ENCODE results near the gene NNAT.

NNAT gene

DNA sequence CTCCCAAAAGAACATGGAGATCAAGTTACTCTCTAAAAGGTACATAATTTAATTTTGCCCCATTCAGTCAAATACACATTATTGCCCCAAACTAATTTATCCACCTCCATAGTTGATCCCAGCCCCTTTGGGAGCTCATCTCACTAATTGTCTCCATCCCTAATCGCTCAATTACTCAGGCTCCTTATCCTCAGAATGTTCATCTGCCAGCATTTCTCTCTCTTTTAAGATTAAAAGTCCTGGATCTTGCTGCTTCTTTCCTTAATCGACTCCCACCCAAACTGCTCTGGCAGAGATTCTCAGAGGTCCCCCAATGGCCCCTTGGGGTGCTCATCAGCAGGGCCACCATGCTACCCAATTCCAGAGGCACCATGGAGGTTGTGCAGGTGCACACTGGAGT lies 18.4 kb upstream of the NNAT start:
- H3K27ac ChIP-seq, result no peak overlapping the region
- TF ChIP-seq, protein P1, sequence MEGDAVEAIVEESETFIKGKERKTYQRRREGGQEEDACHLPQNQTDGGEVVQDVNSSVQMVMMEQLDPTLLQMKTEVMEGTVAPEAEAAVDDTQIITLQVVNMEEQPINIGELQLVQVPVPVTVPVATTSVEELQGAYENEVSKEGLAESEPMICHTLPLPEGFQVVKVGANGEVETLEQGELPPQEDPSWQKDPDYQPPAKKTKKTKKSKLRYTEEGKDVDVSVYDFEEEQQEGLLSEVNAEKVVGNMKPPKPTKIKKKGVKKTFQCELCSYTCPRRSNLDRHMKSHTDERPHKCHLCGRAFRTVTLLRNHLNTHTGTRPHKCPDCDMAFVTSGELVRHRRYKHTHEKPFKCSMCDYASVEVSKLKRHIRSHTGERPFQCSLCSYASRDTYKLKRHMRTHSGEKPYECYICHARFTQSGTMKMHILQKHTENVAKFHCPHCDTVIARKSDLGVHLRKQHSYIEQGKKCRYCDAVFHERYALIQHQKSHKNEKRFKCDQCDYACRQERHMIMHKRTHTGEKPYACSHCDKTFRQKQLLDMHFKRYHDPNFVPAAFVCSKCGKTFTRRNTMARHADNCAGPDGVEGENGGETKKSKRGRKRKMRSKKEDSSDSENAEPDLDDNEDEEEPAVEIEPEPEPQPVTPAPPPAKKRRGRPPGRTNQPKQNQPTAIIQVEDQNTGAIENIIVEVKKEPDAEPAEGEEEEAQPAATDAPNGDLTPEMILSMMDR (IDR thresholded peaks at IDR 0.05), result no peak
- TF ChIP-seq ZFX (IDR thresholded peaks at IDR 0.05; ENCODE audit: borderline replicate concordance), result no peak

DNA sequence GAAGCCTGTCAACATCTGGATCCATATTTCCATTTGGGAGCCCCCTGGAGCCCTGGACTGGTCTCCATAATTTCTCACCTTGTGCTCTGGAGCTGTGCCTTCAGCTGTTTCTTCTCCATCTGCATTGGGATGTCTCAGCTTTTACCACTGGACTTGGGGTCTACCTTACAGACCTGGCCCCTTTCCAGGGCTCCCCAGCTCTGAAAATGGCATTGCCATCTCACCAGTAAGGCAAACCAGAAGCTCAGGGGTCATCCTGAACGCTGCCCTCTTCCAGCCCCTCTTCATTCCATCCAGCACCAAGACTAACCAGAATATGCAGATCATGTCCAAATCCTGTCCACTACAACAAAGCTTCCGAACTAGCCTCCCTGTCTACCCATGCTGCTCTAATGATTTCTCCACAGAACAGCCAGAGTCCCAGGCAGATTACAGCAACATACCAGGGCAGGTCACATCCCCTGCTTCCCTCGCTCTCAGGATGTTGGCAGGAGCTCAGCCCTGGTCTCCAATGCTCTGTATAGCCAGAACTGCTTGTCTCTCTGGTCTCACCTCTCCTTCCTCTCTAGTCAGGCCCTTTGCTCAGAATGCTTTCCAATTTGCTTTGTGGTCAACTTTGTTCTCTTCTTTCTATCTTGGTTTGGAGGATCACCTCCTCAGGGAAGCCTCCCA lies 17.7 kb upstream of the NNAT start:
- TF ChIP-seq, protein P1 (IDR thresholded peaks at IDR 0.05), result no peak
- no peak for TF ChIP-seq ZFX (IDR thresholded peaks at IDR 0.05; ENCODE audit: borderline replicate concordance)
- H3K27ac ChIP-seq, result no peak overlapping the region

DNA sequence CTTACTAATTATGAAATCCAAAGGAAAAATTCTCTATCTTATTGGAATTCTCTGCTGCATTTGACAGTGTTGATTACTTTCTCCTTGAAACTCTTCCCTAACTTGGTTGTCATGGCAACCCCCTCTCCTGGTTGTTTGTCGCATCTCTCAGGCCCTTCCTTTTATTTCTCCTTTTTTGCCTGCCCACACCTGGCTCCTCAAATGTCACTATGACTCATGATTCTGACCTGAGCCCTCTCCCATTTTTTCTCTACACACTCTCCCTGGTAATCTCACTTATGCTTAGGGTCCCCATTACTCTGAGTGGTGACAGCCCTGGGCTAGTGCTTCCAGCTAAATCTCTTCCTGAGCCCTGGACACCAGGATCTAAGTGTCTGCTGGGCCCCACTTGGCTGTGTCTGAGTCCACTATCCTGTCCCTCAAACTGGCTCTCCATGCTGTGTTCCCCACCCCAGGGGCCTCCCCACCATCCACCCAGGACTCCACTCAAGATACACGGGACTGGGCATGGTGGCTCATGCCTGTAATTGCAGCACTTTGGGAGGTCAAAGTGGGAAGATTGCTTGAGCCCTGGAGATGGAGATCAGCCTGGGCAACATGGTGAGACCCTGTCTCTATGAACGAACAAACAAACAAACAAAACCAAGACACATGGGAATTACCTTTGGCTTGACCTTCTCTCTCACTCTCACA lies 16.5 kb upstream of the NNAT start:
- H3K27ac ChIP-seq, result no peak overlapping the region
- TF ChIP-seq, protein P1 (IDR thresholded peaks at IDR 0.05), result no peak
- TF ChIP-seq ZFX (IDR thresholded peaks at IDR 0.05; ENCODE audit: borderline replicate concordance), result no peak

GRCh38 chr20:37505263-37506151 lies 15.5 kb upstream of the NNAT start:
- H3K27ac ChIP-seq, result no peak overlapping the region
- TF ChIP-seq, protein P1 (IDR thresholded peaks at IDR 0.05), result no peak
- no peak for TF ChIP-seq ZFX (IDR thresholded peaks at IDR 0.05; ENCODE audit: borderline replicate concordance)

- no peak overlapping the region for H3K27ac ChIP-seq
Observed at GRCh38 chr20:37506152-37506725, 14.8 kb upstream of the NNAT start.

DNA sequence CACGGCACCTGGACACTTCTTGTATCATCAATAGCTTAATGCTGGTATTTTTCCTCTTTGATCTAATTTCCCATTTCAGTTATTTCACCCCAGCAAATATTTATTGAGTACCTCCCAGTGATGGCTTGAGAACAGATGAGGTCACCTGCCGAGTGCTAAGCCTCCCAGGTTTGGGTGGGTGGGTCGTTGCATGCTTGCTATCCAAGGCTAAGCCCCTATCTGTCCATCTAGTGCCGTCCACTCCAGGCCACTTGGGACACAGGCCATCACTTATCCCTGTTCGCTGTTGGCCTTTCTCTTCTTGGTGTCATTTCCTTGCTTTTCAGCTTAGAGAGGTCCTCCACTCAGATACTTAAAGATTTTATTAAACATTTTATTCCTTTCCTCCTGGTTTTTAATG lies 10.8 kb upstream of the NNAT start:
- H3K27ac ChIP-seq, result no peak overlapping the region
- TF ChIP-seq, protein P1 (IDR thresholded peaks at IDR 0.05), result no peak

More at GRCh38 chr20:37506152-37506725, 14.8 kb upstream of the NNAT start:
- no peak for TF ChIP-seq ZFX (IDR thresholded peaks at IDR 0.05; ENCODE audit: borderline replicate concordance)
- TF ChIP-seq, protein P1 (IDR thresholded peaks at IDR 0.05), result no peak
